HG03135 (cell line): ENCODE data around the gene KATNIP.

ENCODE experiments used
- ATAC-seq: cut with Tn5 transposase; IDR thresholded peaks from one replicate; pipeline ENCODE4 v1.9.1; 2021; ENCODE audit warnings: mild to moderate bottlenecking, moderate library complexity; ENCODE audit not compliant: unreplicated experiment

Gene KATNIP

GRCh38 chr16:27549746-27550581 lies at the start of gene KATNIP, which contains the start of gene GTF3C1:
Gene KATNIP (plus strand): TSS chr16:27550144. CDS start chr16:27550171, 27 bp downstream.
Gene GTF3C1 (minus strand): TSS chr16:27549913. CDS start chr16:27549890, 23 bp downstream.
- peak; percentile 94 for ATAC-seq

GRCh38 chr16:27500801-27501200 lies 49.1 kb upstream of the KATNIP start:
- no peak for ATAC-seq

- no peak for ATAC-seq
Observed at GRCh38 chr16:27503662-27504061, 46.3 kb upstream of the KATNIP start.

- no peak for ATAC-seq
Observed at GRCh38 chr16:27505297-27506236, 44.4 kb upstream of the KATNIP start.

GRCh38 chr16:27506771-27507170 lies 43.2 kb upstream of the KATNIP start:
- ATAC-seq, result no peak

GRCh38 chr16:27508476-27508875 lies 41.5 kb upstream of the KATNIP start:
- ATAC-seq, result no peak

GRCh38 chr16:27511657-27512448 lies 38.1 kb upstream of the KATNIP start:
- ATAC-seq, result no peak

- no peak for ATAC-seq
Observed at GRCh38 chr16:27514806-27515205, 35.1 kb upstream of the KATNIP start.

GRCh38 chr16:27515874-27516353 lies 34.0 kb upstream of the KATNIP start:
- no peak for ATAC-seq

- no peak for ATAC-seq
Observed at GRCh38 chr16:27516365-27516764, 33.6 kb upstream of the KATNIP start.

- ATAC-seq, result no peak
Observed at GRCh38 chr16:27517664-27518063, 32.3 kb upstream of the KATNIP start.

- no peak for ATAC-seq
Observed at GRCh38 chr16:27518226-27518625, 31.7 kb upstream of the KATNIP start.

GRCh38 chr16:27520982-27521673 lies 28.8 kb upstream of the KATNIP start:
- ATAC-seq, result no peak

GRCh38 chr16:27522173-27522707 lies 27.7 kb upstream of the KATNIP start:
- ATAC-seq, result no peak

- ATAC-seq, result no peak
Observed at GRCh38 chr16:27526180-27526579, 23.8 kb upstream of the KATNIP start.

GRCh38 chr16:27528294-27528693 lies 21.6 kb upstream of the KATNIP start:
- no peak for ATAC-seq

GRCh38 chr16:27529962-27530361 lies 20.0 kb upstream of the KATNIP start:
- ATAC-seq, result no peak

- ATAC-seq, result no peak
Observed at GRCh38 chr16:27531186-27531585, 18.8 kb upstream of the KATNIP start.
